HCT116 (cell line): ENCODE data around the gene SYTL2. TPM values are rescaled to one million over a fixed set of nuclear protein-coding genes. Genes with fewer than 3 reads are reported as not detected.

Source experiments
- ATAC-seq: fragments of 200-7000 bp; cut with Tn5 transposase; 2 replicates; pipeline ENCODE4 v1.9.1; 2020; ENCODE audit warnings: mild to moderate bottlenecking, moderate library complexity
- BruUV-seq: library from RNA; stranded (reverse); fragments of 400-500 nt; replicated peaks from 2 replicates; lab custom pipeline; 2021; lab: Mats Ljungman, UMichigan
- CTCF ChIA-PET: fragments of 300-600 bp; sonication (Branson Sonifier 250); formaldehyde crosslinking; loops from one replicate; lab custom pipeline; 2021; ENCODE audit warnings: antibody characterized with exemption; lab: Charles Lee
- POLR2A ChIA-PET: fragments of 300-600, 350-600 bp; sonication (Branson Sonifier 250); formaldehyde crosslinking; loops from one replicate; lab custom pipeline; 2021; ENCODE audit warnings: antibody characterized with exemption; lab: Charles Lee
- RAD21 ChIA-PET, 2 experiments: fragments of 300-600 bp; sonication (Branson Sonifier 250); formaldehyde crosslinking; loops; one replicate each; lab custom pipeline; 2023; ENCODE audit warnings: low total read pairs in 2 of 2; ENCODE audit not compliant: uncharacterized antibody in 2 of 2, unreplicated experiment in 2 of 2, low non-redundant PET in 1 of 2; lab: Charles Lee
- DNase-seq: peaks from one replicate; pipeline ENCODE4 v3.0.0-alpha.2; 2010; ENCODE audit warnings: low read depth, low spot score
- H2AFZ ChIP-seq: fragments of 200-600 bp; shearing (Covaris generic), sonication (generic); 2 replicates; pipeline ENCODE4 v1.6.1; 2017; ENCODE audit warnings: low read depth, mixed run types, mixed read lengths, antibody characterized with exemption, low read length; ENCODE audit not compliant: poor library complexity, severe bottlenecking
- H3K27ac ChIP-seq: 2 replicates; pipeline ENCODE4 v1.5.1; 2012; ENCODE audit warnings: low read depth, low read length
- H3K27me3 ChIP-seq: fragments of 200-600 bp; sonication (generic); 2 replicates; pipeline ENCODE4 v1.6.1; 2016; ENCODE audit warnings: mixed run types, low read length, mixed read lengths; ENCODE audit not compliant: insufficient read depth
- H3K36me3 ChIP-seq, 2 experiments: fragments of 200-500 bp in 1 of 2; fragments of 200-600 bp in 1 of 2; sonication (Bioruptor generic) in 1 of 2; sonication (generic) in 1 of 2; 2 replicates each; pipeline versions ENCODE4 v1.5.1 to v1.6.1; 2014 to 2016; ENCODE audit warnings: low read length in 2 of 2, inconsistent platforms in 1 of 2, mixed read lengths in 1 of 2, mixed run types in 1 of 2; ENCODE audit not compliant: insufficient read depth in 2 of 2, control insufficient read depth in 1 of 2
- H3K4me1 ChIP-seq, 2 experiments: fragments of 200-600 bp in 1 of 2; sonication (generic) in 1 of 2; 2 replicates each; pipeline versions ENCODE4 v1.5.1 to v1.6.1; 2012 to 2017; ENCODE audit warnings: low read length in 2 of 2, inconsistent platforms in 1 of 2, mild to moderate bottlenecking in 1 of 2, mixed read lengths in 1 of 2, mixed run types in 1 of 2, moderate library complexity in 1 of 2; ENCODE audit not compliant: insufficient read depth in 2 of 2, control insufficient read depth in 1 of 2
- H3K4me2 ChIP-seq: fragments of 200-600 bp; sonication (generic); 2 replicates; pipeline ENCODE4 v1.6.1; 2017; ENCODE audit warnings: mixed run types, low read length, mixed read lengths
- H3K4me3 ChIP-seq, 2 experiments: fragments of 200-600 bp in 1 of 2; sonication (generic) in 1 of 2; replicated peaks in 1 of 2; 2 replicates each; pipeline ENCODE4 v1.5.1; 2011 to 2016; ENCODE audit warnings: low read length in 2 of 2, control low read depth in 1 of 2, low read depth in 1 of 2, mild to moderate bottlenecking in 1 of 2, mixed read lengths in 1 of 2, mixed run types in 1 of 2
- H3K79me2 ChIP-seq: fragments of 200-600 bp; sonication (generic); 2 replicates; pipeline ENCODE4 v1.6.1; 2017; ENCODE audit warnings: mild to moderate bottlenecking, mixed run types, low read length, moderate library complexity, mixed read lengths; ENCODE audit not compliant: insufficient read depth
- H3K9ac ChIP-seq: fragments of 200-600 bp; sonication (generic); 2 replicates; pipeline ENCODE4 v1.6.1; 2016; ENCODE audit warnings: low read length, mixed read lengths
- H3K9me2 ChIP-seq: fragments of 200-600 bp; sonication (generic), shearing (Covaris generic); 2 replicates; pipeline ENCODE4 v1.6.1; 2017; ENCODE audit warnings: mixed run types, mild to moderate bottlenecking, moderate library complexity; ENCODE audit not compliant: insufficient read depth
- H3K9me3 ChIP-seq, 2 experiments: fragments of 200-500 bp in 1 of 2; fragments of 200-600 bp in 1 of 2; sonication (Bioruptor generic) in 1 of 2; sonication (generic) in 1 of 2; 2 replicates each; pipeline ENCODE4 v1.6.1; 2014 to 2017; ENCODE audit warnings: low read length in 2 of 2, mixed read lengths in 2 of 2, inconsistent platforms in 1 of 2, low read depth in 1 of 2, mild to moderate bottlenecking in 1 of 2, mixed run types in 1 of 2, moderate library complexity in 1 of 2; ENCODE audit not compliant: control insufficient read depth in 1 of 2, insufficient read depth in 1 of 2
- H4K20me1 ChIP-seq: fragments of 200-600 bp; sonication (generic), shearing (Covaris generic); 2 replicates; pipeline ENCODE4 v1.6.1; 2017; ENCODE audit warnings: mixed run types, mild to moderate bottlenecking, moderate library complexity; ENCODE audit not compliant: insufficient read depth
- CBX3 ChIP-seq: IDR thresholded peaks from 2 replicates; pipeline ENCODE4 v1.6.1; 2012; ENCODE audit warnings: low read depth
- CEBPB ChIP-seq: IDR thresholded peaks from 2 replicates; pipeline ENCODE4 v1.6.1; 2012; ENCODE audit warnings: low read depth
- EZH2 ChIP-seq: fragments of 200-600 bp; sonication (generic); IDR thresholded peaks from 2 replicates; pipeline ENCODE4 v1.6.1; 2017; ENCODE audit warnings: antibody characterized with exemption, mixed run types
- MAX ChIP-seq: IDR thresholded peaks from 2 replicates; pipeline ENCODE4 v1.6.1; 2012
- POLR2A ChIP-seq: IDR thresholded peaks from 2 replicates; pipeline ENCODE4 v1.7.0; 2011; ENCODE audit warnings: borderline replicate concordance; ENCODE audit not compliant: insufficient read depth, insufficient read length; ENCODE audit errors: extremely low read depth
- POLR2AphosphoS5 ChIP-seq: IDR thresholded peaks from 2 replicates; pipeline ENCODE4 v1.6.1; 2011; ENCODE audit warnings: mild to moderate bottlenecking, low read depth, low read length, moderate library complexity
- RAD21 ChIP-seq: IDR thresholded peaks from 2 replicates; pipeline ENCODE4 v1.6.1; 2012; ENCODE audit warnings: low read depth, mild to moderate bottlenecking
- SIN3A ChIP-seq: IDR thresholded peaks from 2 replicates; pipeline ENCODE4 v1.6.1; 2012; ENCODE audit warnings: low read depth
- ZBTB33 ChIP-seq: IDR thresholded peaks from 2 replicates; pipeline ENCODE4 v1.6.1; 2011; ENCODE audit warnings: mild to moderate bottlenecking, low read length, moderate library complexity; ENCODE audit not compliant: insufficient replicate concordance; ENCODE audit errors: extremely low read depth
- ZFX ChIP-seq: fragments of 450-650 bp; IDR thresholded peaks from 2 replicates; pipeline ENCODE4 v1.6.1; 2017
- ZNF274 ChIP-seq: fragments of 200-500 bp; sonication (Bioruptor generic); IDR thresholded peaks from 2 replicates; pipeline ENCODE4 v1.6.1; 2014; ENCODE audit warnings: mild to moderate bottlenecking, low read depth, low read length, inconsistent platforms
- intact Hi-C: fragments of 100-400 bp; cut with micrococcal nuclease; formaldehyde crosslinking; loops from 2 replicates; pipeline ENCODE4 v1.10.0; 2022
- total RNA-seq: library from RNA; stranded (reverse); gene quantifications from one replicate; pipeline ENCODE4 v1.2.1, GENCODE V29; 2021; ENCODE audit not compliant: unreplicated experiment
- TF ChIP-seq, protein P1 (sequence below): IDR thresholded peaks from 2 replicates; pipeline ENCODE4 v1.6.1; 2012
- TF ChIP-seq, protein P2 (sequence below), 3 experiments: fragments of 200-600 bp in 1 of 3; sonication (generic) in 1 of 3; IDR thresholded peaks in 2 of 3; conservative IDR thresholded peaks in 1 of 3; 2 replicates each; pipeline ENCODE4 v1.5.1; 2012 to 2017; ENCODE audit warnings: low read depth in 2 of 3, low read length in 2 of 3, antibody characterized with exemption in 1 of 3, borderline replicate concordance in 1 of 3, control low read depth in 1 of 3, mild to moderate bottlenecking in 1 of 3, mixed read lengths in 1 of 3, mixed run types in 1 of 3, moderate library complexity in 1 of 3; ENCODE audit not compliant: insufficient read depth in 1 of 3

The SYTL2 gene
- total RNA-seq, 1 experiment from 2014 or later: 12.6 TPM

DNA sequence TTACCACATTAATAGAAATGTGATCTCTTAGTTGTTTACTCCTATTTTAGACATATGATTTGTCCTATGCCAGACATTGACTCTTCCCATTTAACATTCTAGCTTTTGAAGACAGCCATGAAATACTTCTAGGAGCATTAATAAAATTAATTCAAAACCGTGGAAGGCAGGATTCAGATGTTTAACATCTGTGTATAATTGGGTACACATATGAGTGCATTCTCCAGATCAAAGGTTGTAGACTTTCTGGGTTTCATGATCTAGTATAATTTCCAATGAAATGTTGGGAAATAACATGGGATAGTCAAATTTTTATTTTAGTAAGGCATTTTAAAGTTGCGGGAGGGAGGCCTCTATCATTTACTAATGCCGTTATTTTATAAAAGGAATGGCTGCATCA, 89.8 kb downstream of the SYTL2 start:
- RAD21 ChIA-PET: no interaction called here
- CTCF ChIA-PET: no interaction called here
- Histone ChIP-seq H3K27ac (no peak overlapping the region), H3K9ac (no peak overlapping the region), H3K79me2 (no peaks in the 10 kb centered on the region), H3K4me1 (peaks cover 28 to 60% of the 10 kb centered on the region in 2 experiments), H3K9me3 (no peaks in the 10 kb centered on the region; a peak in 1 of 4 replicates), H3K4me2 (no peak overlapping the region), H2AFZ (no peak overlapping the region), H4K20me1 (no peaks in the 10 kb centered on the region), H3K36me3 (0 out of 4 replicates have a peak, but pooled peaks cover 0 to 6% of the 10 kb centered on the region in 2 experiments)
- no TSS peak for BruUV-seq
- POLR2A ChIA-PET: no interaction called here
- no peak for ATAC-seq
- TF ChIP-seq CBX3 (no peak), POLR2A (no peak), ZNF274 (no peak), CEBPB (no peak), RAD21 (no peak), ZFX (no peak), ZBTB33 (no peak), POLR2AphosphoS5 (no peak), EZH2 (no peak), SIN3A (no peak), MAX (no peak)
- TF ChIP-seq, protein P1, sequence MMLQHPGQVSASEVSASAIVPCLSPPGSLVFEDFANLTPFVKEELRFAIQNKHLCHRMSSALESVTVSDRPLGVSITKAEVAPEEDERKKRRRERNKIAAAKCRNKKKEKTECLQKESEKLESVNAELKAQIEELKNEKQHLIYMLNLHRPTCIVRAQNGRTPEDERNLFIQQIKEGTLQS: no peak
- TF ChIP-seq, protein P2, sequence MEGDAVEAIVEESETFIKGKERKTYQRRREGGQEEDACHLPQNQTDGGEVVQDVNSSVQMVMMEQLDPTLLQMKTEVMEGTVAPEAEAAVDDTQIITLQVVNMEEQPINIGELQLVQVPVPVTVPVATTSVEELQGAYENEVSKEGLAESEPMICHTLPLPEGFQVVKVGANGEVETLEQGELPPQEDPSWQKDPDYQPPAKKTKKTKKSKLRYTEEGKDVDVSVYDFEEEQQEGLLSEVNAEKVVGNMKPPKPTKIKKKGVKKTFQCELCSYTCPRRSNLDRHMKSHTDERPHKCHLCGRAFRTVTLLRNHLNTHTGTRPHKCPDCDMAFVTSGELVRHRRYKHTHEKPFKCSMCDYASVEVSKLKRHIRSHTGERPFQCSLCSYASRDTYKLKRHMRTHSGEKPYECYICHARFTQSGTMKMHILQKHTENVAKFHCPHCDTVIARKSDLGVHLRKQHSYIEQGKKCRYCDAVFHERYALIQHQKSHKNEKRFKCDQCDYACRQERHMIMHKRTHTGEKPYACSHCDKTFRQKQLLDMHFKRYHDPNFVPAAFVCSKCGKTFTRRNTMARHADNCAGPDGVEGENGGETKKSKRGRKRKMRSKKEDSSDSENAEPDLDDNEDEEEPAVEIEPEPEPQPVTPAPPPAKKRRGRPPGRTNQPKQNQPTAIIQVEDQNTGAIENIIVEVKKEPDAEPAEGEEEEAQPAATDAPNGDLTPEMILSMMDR (IDR thresholded peaks at IDR 0.05 in 2 of 3, conservative IDR thresholded peaks at IDR 0.05 in 1 of 3; ENCODE audit: borderline replicate concordance in 1 of 3, insufficient read depth in 1 of 3, low read depth in 2 of 3, low read length in 2 of 3): no peak
- TF ChIP-seq, all 23 proteins: peak for 0
- no peaks in the 10 kb centered on the region for H3K9me2 ChIP-seq
- no peak for DNase-seq
- no peak overlapping the region for H3K4me3 ChIP-seq
- no peaks in the 10 kb centered on the region for H3K27me3 ChIP-seq
- intact Hi-C loops: no loop called here
